ENCODE results near the gene YTHDF1. TPM values are rescaled to one million over a fixed set of nuclear protein-coding genes. Genes with fewer than 3 reads are reported as not detected.

Gene YTHDF1
- total and polyA plus RNA-seq, 2 of the 4 experiments (the other 2 are of a cell fraction) = 10.9 to 22.6 TPM

- Histone ChIP-seq H4K20me1 (ENCODE audit: insufficient read depth, low read length) (no peaks in the 10 kb centered on the region), H3K9me3 (ENCODE audit: control insufficient read depth, insufficient read depth, low read length) (no peaks in the 10 kb centered on the region), H4K91ac (ENCODE audit: insufficient read depth, low read depth, low read length) (no peak overlapping the region), H3K18ac (ENCODE audit: low read depth, low read length) (no peak overlapping the region), H3K56ac (ENCODE audit: extremely low read depth, insufficient read depth, low read length) (no peak overlapping the region), H3K4me3 (ENCODE audit: insufficient read depth, low read depth, low read length) (no peak overlapping the region), H3K9me1 (ENCODE audit: insufficient read depth, low read length) (no peaks in the 10 kb centered on the region), H3K36me3 (ENCODE audit: control insufficient read depth, insufficient read depth, low read length) (no peaks in the 10 kb centered on the region), H3K79me1 (ENCODE audit: low read depth in 1 of 2, low read length in 2 of 2) (no peaks in the 10 kb centered on the region), H3K27ac (ENCODE audit: insufficient read depth, low read length) (no peak overlapping the region), H3K14ac (replicated peaks; ENCODE audit: low read depth, low read length) (no peak overlapping the region), H2AFZ (replicated peaks; ENCODE audit: low read length, poor library complexity) (peak overlapping the region; percentile 10), H2BK15ac (ENCODE audit: low read depth, low read length) (no peak overlapping the region), H3K4ac (ENCODE audit: low read depth, low read length) (no peak overlapping the region), H2AK9ac (replicated peaks; ENCODE audit: low read depth, low read length, poor library complexity) (no peak overlapping the region), H2BK120ac (ENCODE audit: low read depth, low read length) (no peak overlapping the region), H4K5ac (ENCODE audit: low read depth, low read length) (no peak overlapping the region), H2BK20ac (ENCODE audit: low read depth, low read length) (no peak overlapping the region), H3K4me1 (ENCODE audit: control insufficient read depth, insufficient read depth, low read length) (peaks cover 2% of the 10 kb centered on the region; the same call in 1 of the 2 replicates), H3K27me3 (ENCODE audit: control insufficient read depth, insufficient read depth, low read length) (peaks cover 15% of the 10 kb centered on the region; the same call in 1 of the 2 replicates), H3K4me2 (ENCODE audit: low read depth, low read length) (no peak overlapping the region), H4K8ac (ENCODE audit: low read depth in 2 of 2, low read length in 2 of 2) (no peak overlapping the region), H2BK5ac (ENCODE audit: low read depth, low read length, poor library complexity, severe bottlenecking) (no peak overlapping the region), H2AK5ac (ENCODE audit: low read depth, low read length) (no peak overlapping the region), H3K23ac (ENCODE audit: low read depth, low read length) (no peak overlapping the region), H3K9ac (ENCODE audit: low read depth, low read length) (no peak overlapping the region)
- DNase-seq (no peak), ATAC-seq (ENCODE audit: low read depth) (no peak)
- ChIA-PET POLR2A (ENCODE audit: unreplicated experiment) (no interaction called here), CTCF (interaction anchor here (0.8 kb wide), 1 partner anchor 15 kb away, joined by 3 read pairs; no protein-coding TSS in a partner anchor)
- intact Hi-C loops (cut with micrococcal nuclease) = no loop called here
- no TSS peak for BruUV-seq (replicated peaks)
- dilution Hi-C loops (cut with HindIII; ENCODE audit: low sequenced_read_pairs, unreplicated experiment) = no loop called here
- in situ Hi-C loops (cut with MboI; ENCODE audit: low sequenced_read_pairs) = no loop called here
- 70% methylated on average over 2 of the region's 16 CpGs; no CpG with 5 or more reads in 1 of the 2 experiments for WGBS, 2 experiments (ENCODE audit: extremely low coverage in 2 of 2, insufficient read length in 1 of 2)
- no peak for TF ChIP-seq USF2 (IDR thresholded peaks at IDR 0.05; ENCODE audit: low read depth, low read length)
- no peak for TF ChIP-seq CHD1 (IDR thresholded peaks at IDR 0.05; ENCODE audit: low read depth, low read length)
- TF ChIP-seq POLR2A (IDR thresholded peaks at IDR 0.05; ENCODE audit: low read depth, low read length) = no peak
Observed at GRCh38 chr20:63238514-63239125, 22.7 kb upstream of the YTHDF1 start.
